SH-SY5Y (cell line): ENCODE measurements around the gene WASHC3.

ENCODE experiments used
- GATA2 ChIP-seq: IDR thresholded peaks from 2 replicates; pipeline ENCODE4 v1.6.1; 2011; ENCODE audit warnings: mild to moderate bottlenecking, low read depth, low read length
- GATA3 ChIP-seq: IDR thresholded peaks from 2 replicates; pipeline ENCODE4 v1.6.1; 2011; ENCODE audit warnings: low read depth, mild to moderate bottlenecking, low read length, moderate library complexity

- TF ChIP-seq GATA2 = no peak
- TF ChIP-seq GATA3 = no peak
Observed at GRCh38 chr12:101968770-101969169, 93.0 kb downstream of the WASHC3 start.
